GM18505 (cell line): ENCODE measurements around the gene CALCOCO2.
"Not testable (repeated sequence)": the region's sequence is repeated elsewhere in the genome, so short reads cannot be mapped to it uniquely, and the experiment has no call there.

Source experiments
- ATAC-seq: cut with Tn5 transposase; IDR thresholded peaks from one replicate; pipeline ENCODE4 v1.9.1; 2021; ENCODE audit not compliant: unreplicated experiment
- POLR2A ChIP-seq: IDR thresholded peaks from 4 replicates; pipeline ENCODE4 v1.6.1; 2011; ENCODE audit warnings: borderline replicate concordance; ENCODE audit not compliant: insufficient read depth, insufficient read length; ENCODE audit errors: extremely low read depth

The CALCOCO2 gene

GRCh38 chr17:48850792-48851323 is 20.0 kb downstream of the CALCOCO2 start:
- no peak for ATAC-seq
- TF ChIP-seq POLR2A: no peak

DNA sequence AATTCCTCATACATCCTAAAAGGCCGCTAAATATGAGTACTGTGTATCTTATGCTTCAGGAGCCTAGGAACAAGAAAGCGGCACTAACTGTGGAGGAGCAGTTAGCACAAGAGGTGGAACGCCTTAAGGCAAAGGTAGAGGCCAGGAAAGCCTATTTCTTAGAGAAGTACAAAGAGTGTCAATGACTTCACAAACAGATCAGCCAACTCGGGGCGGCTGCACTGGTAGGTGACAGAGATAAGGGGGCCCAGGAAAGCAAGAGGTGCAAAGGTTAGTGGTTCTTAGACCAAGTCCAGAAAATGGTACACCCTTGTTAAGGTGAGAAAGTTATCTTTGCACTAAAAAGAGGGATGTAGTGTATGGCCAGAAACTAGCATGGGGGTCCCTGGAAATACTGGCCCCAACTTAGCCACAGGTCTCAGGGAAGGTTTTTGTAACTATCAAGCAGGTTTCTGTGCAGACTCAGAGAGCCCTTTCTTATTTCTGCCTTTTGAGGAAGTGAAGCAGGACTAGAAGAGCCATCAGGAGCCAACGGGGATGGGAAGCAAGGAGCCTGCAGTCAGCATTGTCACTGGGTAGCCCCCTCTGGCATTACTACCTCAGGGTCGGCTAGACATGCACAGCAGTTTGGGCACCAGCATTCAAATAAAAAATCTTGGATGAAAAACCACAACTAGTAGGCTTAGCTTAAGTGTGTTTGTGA is 24.1 kb downstream of the CALCOCO2 start:
- TF ChIP-seq POLR2A: no peak
- ATAC-seq: no peak

DNA sequence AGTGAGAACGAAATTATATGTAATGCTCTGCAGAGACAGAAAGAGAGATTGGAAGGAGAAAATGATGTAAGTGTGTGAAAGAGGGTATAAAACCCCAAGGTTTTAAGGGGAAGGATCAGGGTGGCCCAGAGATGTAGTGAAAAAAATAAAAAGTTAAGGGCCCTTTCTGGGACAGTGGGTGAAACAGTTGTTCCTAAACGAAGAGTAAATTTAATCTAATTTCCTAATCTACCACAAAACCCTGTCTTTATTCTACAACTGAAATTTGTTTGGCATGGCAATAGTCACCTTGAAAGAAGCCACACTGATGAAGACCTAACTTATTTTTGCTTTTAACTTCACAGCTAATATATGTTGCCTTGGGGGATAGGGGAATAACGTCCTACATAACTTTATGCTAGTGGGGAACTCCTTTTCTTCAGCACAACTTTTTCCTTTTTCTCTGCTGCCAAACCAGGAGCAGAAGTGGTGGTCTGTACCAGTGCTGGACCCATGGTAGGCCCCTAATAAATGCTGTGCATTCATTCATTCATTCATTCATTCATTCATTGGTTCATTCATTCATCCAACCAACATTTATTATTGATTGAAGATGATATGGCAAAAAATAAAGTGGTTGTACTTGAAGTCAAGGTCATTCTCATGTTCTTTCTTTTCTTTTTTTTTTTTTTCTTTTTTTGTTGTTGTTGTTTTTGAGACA is 25.4 kb downstream of the CALCOCO2 start:
- no peak for ATAC-seq
- no peak for TF ChIP-seq POLR2A

DNA sequence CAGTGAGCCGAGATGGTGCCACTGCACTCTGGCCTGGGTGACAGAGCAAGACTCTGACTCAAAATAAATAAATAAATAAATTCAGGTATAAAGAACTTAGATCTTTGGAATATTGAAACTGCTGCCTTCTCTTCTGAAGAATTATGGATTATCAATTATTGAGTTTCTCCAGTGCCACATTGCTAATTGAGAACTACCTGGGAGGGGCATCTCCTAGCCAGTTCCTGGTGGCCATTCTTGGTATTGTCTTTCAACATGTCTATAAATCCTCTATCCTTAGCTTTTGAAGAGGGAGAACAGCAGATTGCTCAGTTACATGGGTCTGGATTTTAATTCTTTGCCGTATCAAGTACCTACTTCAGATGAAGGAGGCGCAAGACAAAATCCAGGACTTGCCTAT is 29.2 kb downstream of the CALCOCO2 start:
- no peak for ATAC-seq
- TF ChIP-seq POLR2A: no peak

- TF ChIP-seq POLR2A: no peak
- ATAC-seq: no peak
Measured at GRCh38 chr17:48860456-48860855, 29.6 kb downstream of the CALCOCO2 start.

- no peak for TF ChIP-seq POLR2A
- ATAC-seq: no peak
Measured at GRCh38 chr17:48868916-48869500, 38.2 kb downstream of the CALCOCO2 start.

DNA sequence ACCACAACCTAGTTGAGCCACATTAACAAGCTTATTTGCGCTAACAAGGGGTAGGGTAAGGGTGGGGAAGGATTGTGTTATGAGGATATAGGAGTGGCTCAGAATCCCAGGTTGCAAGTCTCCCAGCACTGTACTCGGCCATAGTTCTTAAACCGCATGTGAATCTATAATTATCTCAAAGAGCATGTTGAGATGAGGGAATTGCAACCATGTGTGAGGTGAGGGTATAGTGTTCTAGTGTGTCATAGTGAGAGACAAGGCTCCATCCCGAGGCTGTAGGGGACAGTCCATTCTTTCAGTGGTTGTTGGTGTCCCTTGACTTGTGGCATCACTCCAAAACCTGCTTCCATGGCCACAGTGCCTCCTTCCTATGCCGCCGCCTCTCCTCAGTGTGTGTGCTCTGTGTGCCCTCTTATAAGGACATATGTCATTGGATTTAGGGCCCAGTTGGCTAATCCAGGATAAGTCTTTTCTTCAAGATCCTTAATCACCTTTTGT is 39.0 kb downstream of the CALCOCO2 start:
- TF ChIP-seq POLR2A: no peak
- no peak for ATAC-seq

DNA sequence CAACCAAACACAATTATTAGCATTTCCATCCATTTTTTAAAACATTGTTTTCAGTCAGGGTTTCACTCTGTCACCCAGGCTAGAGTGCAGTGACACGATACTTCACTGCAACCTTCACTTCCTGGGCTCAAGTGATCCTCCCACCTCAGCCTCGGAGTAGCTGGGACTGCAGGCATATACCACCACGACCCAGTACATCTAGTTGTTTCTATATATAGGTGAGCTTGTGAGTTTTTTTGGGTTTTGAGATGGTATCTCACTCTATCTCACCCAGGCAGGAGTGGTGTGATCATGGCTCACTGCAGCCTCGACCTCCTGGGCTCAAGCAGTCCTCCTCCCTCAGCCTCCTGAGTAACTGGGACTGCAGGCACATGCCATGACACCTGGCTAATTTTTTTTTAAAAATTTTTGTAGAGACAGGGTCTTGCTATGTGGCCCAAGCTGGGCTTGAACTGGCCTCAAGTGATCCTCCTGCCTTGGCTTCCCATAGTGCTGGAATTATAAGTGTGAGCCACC is 40.3 kb downstream of the CALCOCO2 start:
- no peak for TF ChIP-seq POLR2A
- ATAC-seq: no peak

GRCh38 chr17:48871551-48872351 is 40.9 kb downstream of the CALCOCO2 start:
- no peak for ATAC-seq
- no peak for TF ChIP-seq POLR2A

DNA sequence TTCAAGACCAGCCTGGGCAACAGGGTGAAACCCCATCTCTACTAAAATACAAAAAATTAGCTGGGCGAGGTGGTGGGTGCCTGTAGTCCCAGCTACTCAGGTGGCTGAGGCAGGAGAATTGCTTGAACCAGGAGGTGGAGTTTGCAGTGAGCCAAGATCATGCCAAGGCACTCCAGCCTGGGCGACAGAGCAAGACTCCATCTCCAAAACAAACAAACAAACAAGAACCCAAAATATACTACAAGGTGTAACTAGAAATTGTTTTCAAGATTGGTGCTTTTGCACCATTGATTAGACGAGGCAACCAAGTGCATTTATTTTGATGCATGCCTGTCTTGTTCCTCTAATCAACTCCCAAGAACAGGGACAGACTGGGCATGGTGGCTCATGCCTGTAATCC is 41.6 kb downstream of the CALCOCO2 start:
- ATAC-seq: not testable (repeated sequence)

DNA sequence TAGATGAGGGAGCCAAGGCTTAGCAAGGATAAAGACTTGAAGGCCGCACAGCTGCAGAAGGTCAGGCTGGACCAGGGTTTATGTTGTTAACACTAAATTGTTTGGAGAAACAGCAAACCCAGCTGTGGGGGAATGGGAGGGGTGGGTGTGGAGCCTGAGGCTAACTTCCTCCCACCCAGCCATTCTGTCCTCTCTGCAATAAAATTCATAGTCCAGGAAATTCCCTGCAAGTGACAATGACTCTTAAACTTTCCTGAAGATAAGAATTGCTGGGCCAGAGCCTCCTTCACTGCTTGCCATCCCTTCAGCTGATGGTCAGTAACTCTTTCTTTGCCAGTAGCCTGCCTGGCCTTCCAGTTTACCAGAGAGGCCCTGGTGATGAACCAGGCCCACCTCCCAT is 42.4 kb downstream of the CALCOCO2 start:
- no peak for ATAC-seq
- no peak for TF ChIP-seq POLR2A

- no peak for TF ChIP-seq POLR2A
- no peak for ATAC-seq
Measured at GRCh38 chr17:48873696-48874443, 43.0 kb downstream of the CALCOCO2 start.
